ENCODE results near the gene MED27. TPM values are rescaled to one million over a fixed set of nuclear protein-coding genes. Genes with fewer than 3 reads are reported as not detected.

MED27 gene
- total RNA-seq, 1 donor from 2014 or later: 15.8 TPM

DNA sequence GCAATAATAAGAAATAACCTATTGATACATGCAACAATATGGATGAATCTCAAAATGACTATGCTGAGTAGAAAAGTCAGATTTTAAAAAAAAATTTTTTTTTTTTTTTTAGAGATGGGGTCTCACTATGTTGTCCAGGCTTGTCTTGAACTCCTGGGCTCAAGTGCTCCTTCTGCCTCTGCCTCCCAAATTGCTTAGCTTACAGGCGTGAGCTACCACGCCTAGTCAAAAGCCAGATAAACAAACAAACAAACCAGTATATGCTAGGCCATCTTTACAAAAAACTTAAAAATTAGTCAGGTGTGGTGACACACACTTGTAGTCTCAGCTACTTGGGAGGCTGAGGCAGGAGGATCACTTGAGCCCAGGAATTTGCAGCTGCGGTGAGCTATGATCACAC, 79.0 kb downstream of the MED27 start:
- DNase-seq (ENCODE audit: low spot score): no peak

DNA sequence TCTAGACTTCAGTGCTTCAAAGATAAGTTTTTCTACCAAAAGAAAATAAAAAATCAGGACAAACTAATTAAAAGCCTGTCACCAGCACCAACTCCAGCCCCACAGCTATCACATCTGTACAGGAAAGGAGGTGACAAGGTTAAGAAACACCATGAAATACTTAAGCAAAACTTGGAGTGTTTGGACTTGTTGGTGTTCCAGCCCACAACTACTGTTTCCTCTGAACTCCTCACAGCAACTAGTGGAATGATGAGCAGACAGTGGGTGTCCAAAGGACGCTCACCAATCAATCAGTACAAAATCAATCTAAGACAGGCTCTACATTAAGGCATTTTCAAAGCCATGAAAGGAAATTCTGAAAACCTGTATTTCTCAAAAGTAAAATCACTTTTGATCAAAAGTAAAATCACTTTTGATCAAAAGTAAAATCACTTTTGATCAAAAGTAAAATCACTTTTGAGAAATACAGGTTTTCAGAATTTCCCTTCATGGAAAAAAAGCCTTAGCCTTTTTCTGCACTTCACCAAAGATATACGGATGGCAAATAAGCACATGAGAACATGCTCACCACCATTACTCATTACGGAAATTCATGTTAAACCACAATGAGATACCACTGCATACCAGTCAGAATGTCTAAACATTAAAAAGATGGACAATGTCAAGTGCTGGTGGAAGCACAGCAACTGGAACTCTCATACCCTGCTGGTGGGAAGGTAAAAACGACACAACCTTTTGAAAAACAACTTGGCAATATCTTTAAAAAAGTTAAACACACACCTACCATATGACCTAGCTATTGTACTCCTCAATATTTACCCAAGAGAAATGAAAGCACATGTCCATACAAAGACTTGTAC, 79.7 kb downstream of the MED27 start:
- DNase-seq (ENCODE audit: low spot score): no peak

DNA sequence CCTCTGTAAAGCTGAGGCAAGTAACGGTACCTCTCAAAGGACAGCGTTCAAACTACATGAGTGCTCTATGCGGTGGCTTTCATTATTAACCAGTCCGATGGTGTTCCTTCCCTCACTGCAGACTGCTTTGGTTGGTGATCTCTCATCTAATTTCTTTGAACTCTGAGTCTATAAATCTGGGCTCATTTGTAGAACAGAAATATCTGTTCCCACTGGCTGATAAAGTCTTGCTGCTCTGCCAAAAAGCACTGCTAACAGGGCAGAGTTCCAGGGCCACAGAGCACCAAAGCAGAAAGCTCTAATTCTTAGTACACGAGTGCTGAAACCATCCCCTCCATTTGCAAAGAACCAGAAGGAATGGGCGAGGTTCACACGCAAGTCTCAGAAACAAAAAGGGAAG, 81.9 kb downstream of the MED27 start:
- DNase-seq (ENCODE audit: low spot score): no peak

DNA sequence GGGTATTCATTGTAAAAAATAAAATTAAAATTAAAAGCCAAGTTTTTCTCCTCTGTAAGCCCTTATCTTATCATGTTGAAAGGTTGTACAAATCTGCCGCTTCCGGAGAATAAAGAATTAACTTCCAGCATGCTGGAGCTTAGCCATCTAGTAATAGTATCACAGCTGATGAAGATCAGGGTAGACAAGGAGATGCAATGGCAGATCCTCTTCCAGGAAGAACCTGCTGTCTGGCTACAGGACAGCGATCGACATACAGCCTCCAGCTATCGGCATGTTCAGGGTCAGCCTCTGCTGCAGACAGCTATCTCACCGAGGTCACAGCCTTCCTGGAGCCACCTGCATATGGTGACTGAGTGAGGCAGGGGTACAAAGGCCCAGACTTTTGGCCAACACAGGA, 82.6 kb downstream of the MED27 start:
- DNase-seq (ENCODE audit: low spot score): no peak

DNA sequence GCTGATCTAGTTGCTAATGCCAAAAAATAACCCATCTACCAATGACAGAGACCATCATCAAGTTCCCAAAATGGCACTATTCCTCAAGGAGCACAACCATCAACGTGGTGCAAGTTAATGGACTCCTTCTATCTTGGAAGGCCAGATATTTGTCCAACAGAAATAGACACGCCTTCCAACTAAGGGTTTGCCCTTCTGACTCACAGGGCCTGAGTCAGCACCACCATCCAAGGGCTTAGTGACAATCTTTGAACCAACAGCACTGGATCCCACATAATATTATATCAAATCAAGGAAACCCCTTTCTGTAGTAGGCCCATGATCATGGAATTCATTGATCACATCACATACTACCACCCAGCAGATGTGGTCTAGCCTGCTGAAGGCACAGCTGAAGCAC, 84.3 kb downstream of the MED27 start:
- no peak for DNase-seq (ENCODE audit: low spot score)

DNA sequence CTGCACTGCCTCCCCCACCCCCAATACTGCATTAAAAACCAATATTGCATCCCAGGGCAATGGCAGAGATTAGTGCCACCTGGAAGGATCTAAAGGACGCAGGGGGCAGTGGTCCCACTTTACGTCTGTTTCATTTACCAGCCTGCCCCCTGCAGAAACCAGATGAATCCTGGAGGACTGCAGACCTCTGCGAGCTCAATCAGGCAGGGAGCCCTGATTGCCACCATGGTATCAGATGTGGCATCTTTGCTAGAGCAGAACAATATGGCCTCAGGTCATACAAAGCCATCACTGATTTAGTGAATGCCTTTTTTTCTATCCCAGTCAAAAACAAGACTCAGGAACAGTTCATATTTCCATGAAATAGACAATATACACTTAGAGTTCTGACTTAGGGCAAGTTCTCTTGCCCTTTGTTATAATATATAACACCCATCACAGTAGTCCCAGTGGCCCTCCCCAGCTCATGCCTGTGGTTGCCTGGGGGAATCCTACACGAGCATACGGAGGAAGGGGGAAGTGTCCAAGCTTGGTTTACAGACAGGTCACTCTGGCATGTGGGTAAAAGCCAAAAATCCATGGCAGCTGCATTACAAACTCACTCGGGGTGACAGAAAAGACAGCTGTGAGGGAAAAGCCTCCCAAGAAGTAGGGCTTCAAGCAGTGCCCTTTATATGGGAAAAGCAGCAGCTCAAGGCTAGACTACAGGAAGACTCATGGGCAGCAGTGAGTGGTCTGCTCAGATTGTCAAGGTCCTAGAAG, 85.1 kb downstream of the MED27 start:
- DNase-seq (ENCODE audit: low spot score): no peak

DNA sequence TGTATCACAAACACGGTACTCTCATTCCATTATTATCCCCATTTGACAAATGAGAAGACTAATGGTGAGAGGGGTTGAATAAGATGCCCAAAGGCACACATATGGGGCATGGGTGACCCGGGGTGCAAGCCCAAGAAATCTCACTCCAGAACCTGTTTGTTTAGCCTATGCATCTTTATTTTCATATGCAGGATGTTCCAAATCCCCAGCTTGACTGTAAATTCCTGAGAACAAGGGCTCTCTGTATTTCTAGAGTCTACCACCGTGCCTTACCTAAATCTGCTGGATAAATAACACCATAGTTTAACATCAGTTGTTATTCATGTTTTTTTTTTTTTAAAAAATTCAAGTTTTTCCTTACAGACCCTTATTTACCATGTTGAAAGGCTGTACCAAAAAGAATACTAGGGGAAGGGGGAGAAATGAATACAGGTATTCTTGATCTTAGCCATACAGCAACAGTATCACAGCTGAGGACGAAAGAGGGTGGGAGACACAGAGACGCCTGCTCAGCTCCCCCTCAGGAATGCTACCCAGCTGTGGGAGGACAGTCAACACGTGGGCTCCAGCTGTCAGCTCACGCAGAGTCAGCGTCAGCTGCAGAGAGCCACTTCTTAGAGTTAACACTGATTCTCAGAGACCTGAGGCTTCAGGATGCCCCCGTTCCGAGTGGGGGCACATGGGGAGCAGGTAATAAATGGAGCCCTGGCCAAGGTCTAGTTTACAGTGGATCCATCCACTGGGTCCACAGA, 86.6 kb downstream of the MED27 start:
- DNase-seq (ENCODE audit: low spot score): no peak

DNA sequence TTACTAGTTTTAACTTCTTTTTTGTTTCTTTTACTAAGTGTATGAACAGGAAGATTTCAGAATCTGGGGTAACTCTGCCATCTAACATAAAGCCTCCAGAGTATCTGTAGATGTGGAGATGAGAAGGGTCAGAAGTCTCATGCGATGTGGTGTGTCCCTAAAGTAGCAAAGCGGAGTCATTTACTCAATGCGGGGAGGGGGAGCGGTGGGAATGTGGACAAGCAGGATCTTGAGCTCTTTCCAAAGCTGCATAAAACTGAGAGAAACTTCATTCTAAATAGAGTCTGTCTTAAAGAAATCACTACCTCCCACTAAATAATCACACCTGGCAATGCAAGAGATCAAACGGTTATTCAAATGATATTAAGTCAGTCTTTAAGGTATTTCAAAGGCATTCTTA, 92.4 kb downstream of the MED27 start:
- no peak for DNase-seq (ENCODE audit: low spot score)

DNA sequence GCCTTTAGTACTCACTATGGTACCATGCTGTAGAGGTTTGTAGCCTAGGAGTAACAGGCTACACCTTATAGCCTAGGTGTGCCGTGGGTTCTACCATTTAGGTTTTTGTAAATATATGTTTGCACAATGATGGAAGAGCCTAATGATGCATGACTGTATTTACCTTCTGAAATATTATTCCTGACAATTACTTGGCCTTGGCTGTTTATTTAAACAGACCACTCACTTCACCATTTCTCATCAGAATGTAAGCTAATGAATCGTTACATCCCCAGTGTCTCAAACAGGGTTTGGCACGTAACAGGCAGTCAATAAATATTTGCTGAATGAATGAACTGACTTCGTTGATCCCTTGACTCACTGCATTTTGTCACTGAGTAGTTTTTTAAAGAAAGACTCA, 93.1 kb downstream of the MED27 start:
- no peak for DNase-seq (ENCODE audit: low spot score)

DNA sequence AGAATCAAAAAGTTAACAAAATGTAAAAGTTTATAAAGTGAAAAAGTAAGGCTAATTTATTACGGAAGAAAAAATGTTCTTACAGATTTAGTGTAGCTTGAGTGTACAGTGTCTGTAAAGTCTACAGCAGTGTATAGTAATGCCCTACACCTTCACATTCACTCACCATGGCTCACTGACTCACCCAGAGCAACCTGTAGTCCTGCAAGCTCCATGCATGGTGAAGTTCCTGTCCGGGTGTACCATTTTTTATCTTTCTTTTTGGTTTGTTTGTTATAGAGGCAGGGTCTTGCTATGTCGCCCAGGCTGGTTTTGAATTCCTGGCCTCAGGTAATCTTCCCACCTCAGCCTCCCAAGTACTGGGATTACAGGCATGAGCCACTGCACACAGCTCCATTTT, 93.6 kb downstream of the MED27 start:
- DNase-seq (ENCODE audit: low spot score): no peak

DNA sequence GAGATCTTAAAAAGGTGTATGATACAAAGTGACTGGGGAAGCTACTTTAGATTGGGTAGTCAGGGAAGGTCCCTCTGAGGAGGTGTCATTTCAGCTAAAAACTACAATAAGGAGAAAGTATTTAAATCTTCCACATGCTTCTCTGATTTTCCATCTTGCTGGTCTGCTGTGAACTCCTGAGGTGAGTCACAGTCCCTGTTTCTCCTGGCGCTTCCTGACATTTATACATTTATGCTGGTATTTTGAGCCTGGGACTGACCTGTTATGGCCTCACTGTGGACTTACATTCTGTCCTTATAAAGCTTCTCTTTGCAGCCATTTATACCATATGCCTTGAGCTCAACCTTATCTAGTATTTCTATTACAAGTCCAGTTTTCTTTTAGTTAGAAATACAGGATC, 95.1 kb downstream of the MED27 start:
- DNase-seq (ENCODE audit: low spot score): no peak

DNA sequence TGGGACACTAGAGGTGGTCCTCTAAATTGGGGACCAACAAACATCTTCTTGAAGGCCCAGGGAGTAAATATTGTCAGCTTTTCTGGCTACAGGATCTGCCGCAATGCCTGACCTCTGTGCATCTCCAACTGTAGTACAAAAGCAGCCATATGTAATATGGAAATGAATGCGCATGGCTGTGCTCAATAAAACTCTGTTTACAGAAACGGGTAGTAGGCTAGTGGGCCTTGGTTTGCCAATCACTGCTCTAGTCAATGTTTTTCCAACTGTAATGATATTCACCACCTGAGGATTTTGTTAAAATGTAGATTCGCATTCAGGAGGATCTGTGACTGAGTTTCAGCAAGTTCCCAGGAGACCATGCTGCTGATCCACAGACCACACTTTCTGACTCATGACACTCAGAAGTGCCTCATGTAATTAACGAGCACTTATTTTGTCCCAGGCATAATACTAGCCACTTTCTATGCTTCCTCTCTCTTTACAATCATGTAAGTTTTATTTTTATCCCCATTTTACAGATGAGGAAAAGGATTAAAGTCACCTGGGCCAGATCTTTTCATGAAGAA, 96.9 kb downstream of the MED27 start:
- no peak for DNase-seq (ENCODE audit: low spot score)

DNA sequence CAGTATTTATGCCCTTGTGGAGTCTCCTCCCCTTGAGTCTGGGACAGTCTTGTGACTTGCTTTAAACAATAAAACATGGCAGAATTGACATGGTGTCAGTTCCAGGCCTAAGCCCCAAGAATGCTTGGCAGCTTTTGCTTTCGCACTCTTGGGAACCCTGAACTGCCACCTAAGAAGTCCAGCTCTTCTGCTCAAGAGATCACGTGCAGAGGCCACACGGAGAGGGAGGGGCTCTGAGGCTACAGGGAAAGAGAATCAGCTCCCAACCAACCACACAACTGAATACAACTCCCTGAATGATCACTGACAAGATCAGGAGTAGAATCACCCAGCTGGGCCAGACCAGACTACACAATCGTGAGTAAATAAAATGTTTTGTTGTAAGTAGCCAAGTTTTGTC, 97.6 kb downstream of the MED27 start:
- no peak for DNase-seq (ENCODE audit: low spot score)

DNA sequence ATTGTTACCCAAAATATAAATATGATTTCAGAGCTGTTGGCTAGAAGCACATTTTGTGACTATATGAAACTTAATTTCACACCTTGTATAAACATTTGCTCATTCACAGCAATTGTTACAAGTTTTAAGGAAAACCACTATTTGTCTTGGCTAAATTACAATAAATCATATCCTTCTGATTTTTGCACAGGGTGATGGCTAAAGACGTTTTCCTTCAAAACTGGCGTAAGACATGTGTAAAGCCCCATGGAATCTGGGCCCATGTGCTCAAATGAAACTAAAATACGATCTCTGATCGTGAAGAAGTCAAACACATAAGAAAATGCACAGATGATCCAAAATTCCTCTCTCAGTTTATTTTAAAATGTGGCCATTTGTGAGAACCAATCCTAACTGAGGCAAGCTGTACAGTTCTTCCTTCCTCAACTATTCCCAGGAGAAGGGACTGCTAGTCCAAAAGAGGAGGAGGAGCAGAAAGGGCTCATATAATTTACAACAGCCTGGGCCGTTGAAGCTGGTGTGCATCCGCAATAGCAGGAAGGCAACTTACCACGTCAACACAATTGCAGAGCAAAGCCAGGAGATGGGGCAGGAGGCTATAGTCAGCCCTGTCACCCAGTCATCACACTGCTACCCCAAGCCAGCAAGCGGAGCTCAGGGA, 98.4 kb downstream of the MED27 start:
- no peak for DNase-seq (ENCODE audit: low spot score)

DNA sequence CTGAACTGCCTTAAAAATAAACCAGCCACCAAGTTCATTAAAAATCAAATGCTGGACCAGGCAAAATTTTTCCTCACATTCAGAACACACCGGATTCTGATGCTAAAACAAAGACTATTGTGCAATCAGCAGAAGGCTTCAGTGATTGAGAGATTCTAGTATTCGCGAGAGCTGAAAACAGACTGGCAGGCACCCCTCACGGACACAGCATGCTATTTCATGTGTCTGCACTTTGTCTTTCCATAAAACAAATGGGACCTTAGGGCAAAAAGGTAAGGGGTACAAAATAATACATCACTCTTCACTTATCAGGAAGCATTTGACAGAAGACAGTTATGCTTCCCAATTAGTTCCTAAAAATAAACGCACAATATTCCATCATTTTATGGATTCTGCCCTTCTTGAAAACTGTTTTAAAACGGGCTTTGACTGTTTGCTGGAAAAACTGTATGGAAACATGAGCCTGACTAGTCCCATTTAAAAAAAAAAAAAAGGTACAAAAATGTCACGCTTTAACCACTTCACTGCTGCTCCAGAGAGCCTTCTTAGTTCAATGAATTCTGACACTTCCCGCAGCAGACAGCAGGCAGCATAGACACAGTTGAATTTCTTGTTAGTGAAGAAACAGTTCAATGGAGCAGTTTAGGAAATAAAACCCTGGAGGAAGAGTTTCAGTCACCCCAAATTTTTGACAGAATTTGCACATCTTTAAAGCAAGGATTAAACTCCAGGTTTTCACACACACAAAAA, 99.2 kb downstream of the MED27 start:
- no peak for DNase-seq (ENCODE audit: low spot score)

DNA sequence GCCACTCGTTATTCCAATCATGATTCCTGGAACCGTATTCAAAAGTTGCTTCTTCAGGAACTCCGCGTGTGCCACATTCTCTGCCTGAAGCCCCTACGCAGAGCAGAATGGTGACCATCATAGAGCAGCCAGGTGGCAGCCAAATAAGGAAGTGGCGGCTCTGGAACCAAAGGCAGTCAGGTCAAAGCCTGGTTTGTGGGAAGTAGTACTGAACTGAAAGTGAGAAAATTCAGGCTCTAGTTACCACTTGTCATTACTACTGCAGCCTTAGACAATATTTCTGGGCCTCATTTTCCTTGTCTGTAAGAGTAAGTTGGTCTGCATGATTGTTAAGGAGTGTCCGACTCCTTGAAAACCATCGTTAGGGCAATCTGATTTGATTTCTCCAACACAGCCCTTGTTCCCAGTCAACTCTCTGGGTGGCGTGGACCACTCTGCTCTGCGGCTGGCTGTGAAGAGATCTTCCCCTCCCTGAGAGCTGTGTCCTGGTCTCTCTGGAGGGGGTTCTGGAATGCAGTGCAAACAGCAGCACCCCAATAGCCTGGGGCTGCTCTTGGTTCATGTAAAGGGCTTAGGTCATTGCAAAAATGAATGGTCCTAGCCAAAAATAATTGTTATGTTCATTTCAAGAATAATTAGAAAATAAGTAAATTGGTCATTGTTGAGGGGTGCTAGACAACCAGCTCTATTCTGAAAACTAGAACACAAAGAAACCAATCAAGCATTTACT, 102.4 kb downstream of the MED27 start:
- no peak for DNase-seq (ENCODE audit: low spot score)

DNA sequence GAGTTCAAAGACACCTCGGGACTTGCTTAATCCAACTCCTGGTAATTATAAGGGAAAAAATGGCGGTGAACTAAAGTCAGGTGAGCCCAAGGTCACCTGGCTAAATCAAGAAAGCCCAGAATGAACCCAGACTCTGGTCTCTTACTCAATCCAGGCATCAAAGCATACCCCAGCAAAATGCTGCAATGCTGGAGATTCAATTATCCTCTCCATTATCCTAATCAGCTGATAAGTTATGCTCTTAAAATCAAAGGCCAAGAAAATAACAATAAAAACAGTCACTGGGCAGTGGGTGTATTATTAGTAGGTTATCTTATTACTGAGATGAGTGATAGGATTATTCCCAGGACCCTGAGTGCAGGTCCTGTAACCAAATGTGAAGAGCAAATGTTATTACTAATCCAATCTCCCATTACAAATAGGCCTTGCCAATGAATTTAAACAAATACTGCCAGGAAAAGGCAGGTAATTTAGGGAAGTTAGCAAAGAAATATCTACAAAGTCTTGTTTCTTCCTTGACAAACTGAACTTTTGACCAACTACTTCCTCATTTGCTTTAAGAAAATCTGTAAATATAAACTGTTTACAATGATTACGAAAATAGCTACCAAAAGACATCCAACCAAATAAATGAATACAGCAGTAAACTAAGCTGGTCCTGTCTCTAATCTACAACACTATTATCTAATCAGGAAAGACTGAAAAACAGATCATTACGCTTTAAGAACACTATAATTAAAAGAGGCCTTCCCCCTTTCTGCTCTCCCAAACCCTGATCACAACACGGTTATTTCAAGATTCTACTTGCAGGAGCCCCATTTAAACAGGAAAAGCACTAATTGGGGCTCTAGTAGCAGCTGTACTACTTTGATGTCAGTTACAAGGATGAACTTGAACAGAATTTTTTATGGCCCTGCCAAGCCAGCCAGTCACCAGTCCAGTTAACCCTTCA, 103.2 kb downstream of the MED27 start:
- no peak for DNase-seq (ENCODE audit: low spot score)

DNA sequence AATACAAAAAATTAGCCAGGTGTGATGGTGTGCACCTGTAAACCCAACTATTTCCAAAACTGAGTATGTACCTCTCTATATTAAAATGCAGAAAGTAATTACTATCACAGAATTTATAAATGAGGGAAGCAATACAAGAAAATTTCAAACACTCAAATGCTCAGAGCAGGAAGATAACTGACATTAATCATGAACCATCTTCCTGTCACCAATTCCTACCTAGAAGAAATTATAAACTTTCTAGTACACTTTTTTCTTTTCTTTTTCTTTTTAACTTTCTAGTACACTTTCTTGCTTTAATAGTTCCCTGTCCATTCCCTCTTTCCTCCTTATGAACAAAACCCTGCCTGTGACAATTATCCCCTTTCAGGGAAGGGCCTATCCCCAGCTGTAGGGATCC, 106.8 kb downstream of the MED27 start:
- no peak for DNase-seq (ENCODE audit: low spot score)
